ENCODE measurements around the gene PDE3B. TPM values are rescaled to one million over a fixed set of nuclear protein-coding genes. Genes with fewer than 3 reads are reported as not detected.

PDE3B gene
- total RNA-seq, 1 donor from 2014 or later: 3.1 TPM

DNA sequence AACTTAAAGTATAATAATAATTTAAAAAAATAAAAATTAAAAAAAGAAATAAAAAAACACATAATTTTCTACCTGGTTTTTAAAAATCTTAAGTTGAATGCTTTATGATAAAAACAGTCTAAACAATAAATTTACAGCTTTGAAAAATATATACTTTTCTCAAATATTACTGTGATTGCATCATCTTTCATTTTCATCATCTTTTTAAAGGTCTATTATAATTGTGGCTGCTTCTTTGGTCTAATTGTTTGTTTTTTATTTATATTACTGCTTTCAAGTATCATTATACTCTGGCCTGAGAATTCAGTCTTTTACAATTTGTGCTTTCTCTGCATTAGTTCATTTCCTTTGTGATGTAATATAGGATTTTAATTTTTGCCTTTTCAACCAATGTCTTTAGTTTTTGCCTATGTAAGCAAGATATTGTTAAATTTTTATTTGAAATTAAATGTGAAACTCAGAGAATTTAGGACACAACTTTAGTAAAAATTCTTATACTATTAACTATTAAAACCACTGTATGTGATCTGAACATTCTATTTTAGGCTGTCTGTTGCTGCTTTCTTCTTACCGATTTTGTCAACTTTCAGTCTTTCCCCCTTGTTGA, 241.2 kb downstream of the PDE3B start:
- no peaks in the 10 kb centered on the region for H3K27me3 ChIP-seq (ENCODE audit: control insufficient read depth, insufficient read depth, low read length)
- no peak for DNase-seq (ENCODE audit: low read depth)
- no peak overlapping the region for H3K4me3 ChIP-seq (ENCODE audit: low read depth, low read length)
- H3K36me3 ChIP-seq (ENCODE audit: control insufficient read depth, insufficient read depth, low read length): no peaks in the 10 kb centered on the region
- no peak for TF ChIP-seq CTCF (IDR thresholded peaks at IDR 0.05; ENCODE audit: insufficient read depth, low read length, poor library complexity, severe bottlenecking)

DNA sequence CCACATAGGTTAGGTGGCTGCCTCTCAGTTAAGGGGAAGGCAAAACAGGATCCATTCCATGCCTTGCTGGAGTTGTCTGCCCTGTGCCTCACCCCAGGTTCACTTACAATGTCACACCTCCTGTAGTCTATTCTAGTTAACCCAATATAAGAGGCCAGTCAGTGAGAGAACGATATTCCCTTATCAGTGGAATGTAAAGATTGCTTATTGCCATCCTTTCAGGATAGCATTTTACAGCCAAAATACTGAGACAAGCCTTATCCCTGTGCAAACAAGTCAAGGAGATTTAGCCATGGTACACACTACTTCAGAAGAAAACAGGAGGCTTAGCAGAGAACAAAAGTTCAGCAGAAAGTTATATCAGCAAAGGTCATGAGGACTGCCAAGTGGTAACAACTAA, 242.9 kb downstream of the PDE3B start:
- no peak overlapping the region for H3K4me3 ChIP-seq (ENCODE audit: low read depth, low read length)
- DNase-seq (ENCODE audit: low read depth): no peak
- H3K27me3 ChIP-seq (ENCODE audit: control insufficient read depth, insufficient read depth, low read length): no peaks in the 10 kb centered on the region
- no peak for TF ChIP-seq CTCF (IDR thresholded peaks at IDR 0.05; ENCODE audit: insufficient read depth, low read length, poor library complexity, severe bottlenecking)
- H3K36me3 ChIP-seq (ENCODE audit: control insufficient read depth, insufficient read depth, low read length): no peaks in the 10 kb centered on the region

- no peak for TF ChIP-seq CTCF (IDR thresholded peaks at IDR 0.05; ENCODE audit: insufficient read depth, low read length, poor library complexity, severe bottlenecking)
- Histone ChIP-seq H3K27me3 (ENCODE audit: control insufficient read depth, insufficient read depth, low read length) (no peaks in the 10 kb centered on the region), H3K36me3 (ENCODE audit: control insufficient read depth, insufficient read depth, low read length) (no peaks in the 10 kb centered on the region), H3K4me3 (ENCODE audit: low read depth, low read length) (peak overlapping the region; percentile 56)
- DNase-seq (ENCODE audit: low read depth): peak; percentile 73
Measured at GRCh38 chr11:14891143-14892035, 247.8 kb downstream of the PDE3B start.

GRCh38 chr11:14892036-14892556, 248.5 kb downstream of the PDE3B start, which contains the start of gene CYP2R1:
Gene CYP2R1, minus strand, starts transcription at chr11:14892231. Its CDS starts 26 bp downstream, at chr11:14892205.
- no peak for TF ChIP-seq CTCF (IDR thresholded peaks at IDR 0.05; ENCODE audit: insufficient read depth, low read length, poor library complexity, severe bottlenecking)
- Histone ChIP-seq H3K27me3 (ENCODE audit: control insufficient read depth, insufficient read depth, low read length) (no peaks in the 10 kb centered on the region), H3K4me3 (ENCODE audit: low read depth, low read length) (peak within 1 kb of the TSS; percentile 56), H3K36me3 (ENCODE audit: control insufficient read depth, insufficient read depth, low read length) (no peaks in the 10 kb centered on the region)
- DNase-seq (ENCODE audit: low read depth): peak; percentile 88

DNA sequence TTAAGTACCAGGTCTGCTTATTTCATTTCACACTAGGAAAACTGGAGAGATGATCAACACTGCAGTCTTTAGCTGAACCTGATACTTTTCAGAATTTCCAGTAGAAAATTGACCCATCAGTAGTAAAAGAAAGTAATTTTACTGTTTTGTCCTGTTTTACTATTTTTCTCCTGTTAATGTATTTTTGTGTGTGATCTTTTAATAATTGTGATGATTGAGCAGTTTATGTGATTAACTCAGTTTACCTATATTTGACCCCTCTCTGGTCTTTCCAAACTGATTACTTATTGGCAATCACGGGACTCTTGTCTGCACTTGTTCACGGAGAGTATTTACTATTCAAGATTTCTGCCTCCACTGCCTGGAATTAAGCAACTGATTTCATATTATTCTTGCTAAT, 249.0 kb downstream of the PDE3B start:
- H3K36me3 ChIP-seq (ENCODE audit: control insufficient read depth, insufficient read depth, low read length): no peaks in the 10 kb centered on the region
- DNase-seq (ENCODE audit: low read depth): no peak
- TF ChIP-seq CTCF (IDR thresholded peaks at IDR 0.05; ENCODE audit: insufficient read depth, low read length, poor library complexity, severe bottlenecking): no peak
- H3K27me3 ChIP-seq (ENCODE audit: control insufficient read depth, insufficient read depth, low read length): no peaks in the 10 kb centered on the region
- peak overlapping the region; percentile 23 for H3K4me3 ChIP-seq (ENCODE audit: low read depth, low read length)
